Mesothelial cell of epicardium (in vitro differentiated cells): ENCODE results near the gene CLK2. TPM values are rescaled to one million over a fixed set of nuclear protein-coding genes. Genes with fewer than 3 reads are reported as not detected.

Experiments
- DNase-seq, 2 experiments: peaks; one replicate each; pipeline ENCODE4 v3.0.0; 2021; ENCODE audit warnings: low spot score in 2 of 2; ENCODE audit not compliant: unreplicated experiment in 2 of 2
- H3K27ac Mint-ChIP-seq: 2 replicates; pipeline ENCODE4 v1.8.0; 2021; ENCODE audit warnings: mixed read lengths
- H3K27me3 Mint-ChIP-seq: 2 replicates; pipeline ENCODE4 v1.8.0; 2021; ENCODE audit warnings: low read depth, mixed read lengths
- H3K36me3 Mint-ChIP-seq: 2 replicates; pipeline ENCODE4 v1.8.0; 2021; ENCODE audit warnings: mixed read lengths
- H3K4me1 Mint-ChIP-seq: 2 replicates; pipeline ENCODE4 v1.8.0; 2021; ENCODE audit warnings: mixed read lengths
- H3K4me3 Mint-ChIP-seq: 2 replicates; pipeline ENCODE4 v1.8.0; 2021; ENCODE audit warnings: mild to moderate bottlenecking, moderate library complexity, mixed read lengths
- H3K9me3 Mint-ChIP-seq: 2 replicates; pipeline ENCODE4 v1.8.0; 2021; ENCODE audit warnings: mixed read lengths
- total RNA-seq: library from RNA; stranded (reverse); gene quantifications from 3 replicates; pipeline ENCODE4 v1.2.1, GENCODE V29; 2021
- TF ChIP-seq, protein P1 (sequence below): fragments of 200-600 bp; sonication (generic); IDR thresholded peaks from one replicate; pipeline ENCODE4 v1.5.0; 2021; ENCODE audit warnings: antibody characterized with exemption; ENCODE audit not compliant: unreplicated experiment

Gene CLK2
- 104 to 108 TPM (median 105 TPM) in 3 replicates for total RNA-seq

- TF ChIP-seq, protein P1, sequence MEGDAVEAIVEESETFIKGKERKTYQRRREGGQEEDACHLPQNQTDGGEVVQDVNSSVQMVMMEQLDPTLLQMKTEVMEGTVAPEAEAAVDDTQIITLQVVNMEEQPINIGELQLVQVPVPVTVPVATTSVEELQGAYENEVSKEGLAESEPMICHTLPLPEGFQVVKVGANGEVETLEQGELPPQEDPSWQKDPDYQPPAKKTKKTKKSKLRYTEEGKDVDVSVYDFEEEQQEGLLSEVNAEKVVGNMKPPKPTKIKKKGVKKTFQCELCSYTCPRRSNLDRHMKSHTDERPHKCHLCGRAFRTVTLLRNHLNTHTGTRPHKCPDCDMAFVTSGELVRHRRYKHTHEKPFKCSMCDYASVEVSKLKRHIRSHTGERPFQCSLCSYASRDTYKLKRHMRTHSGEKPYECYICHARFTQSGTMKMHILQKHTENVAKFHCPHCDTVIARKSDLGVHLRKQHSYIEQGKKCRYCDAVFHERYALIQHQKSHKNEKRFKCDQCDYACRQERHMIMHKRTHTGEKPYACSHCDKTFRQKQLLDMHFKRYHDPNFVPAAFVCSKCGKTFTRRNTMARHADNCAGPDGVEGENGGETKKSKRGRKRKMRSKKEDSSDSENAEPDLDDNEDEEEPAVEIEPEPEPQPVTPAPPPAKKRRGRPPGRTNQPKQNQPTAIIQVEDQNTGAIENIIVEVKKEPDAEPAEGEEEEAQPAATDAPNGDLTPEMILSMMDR: no peak
- peaks cover 11% of the 10 kb centered on the region for H3K36me3 Mint-ChIP-seq
- H3K4me3 Mint-ChIP-seq: peak within 1 kb of the TSS; percentile 96
- peak within 1 kb of the TSS; percentile 97 for H3K27ac Mint-ChIP-seq
- no peaks in the 10 kb centered on the region for H3K9me3 Mint-ChIP-seq
- peaks cover 32% of the 10 kb centered on the region for H3K4me1 Mint-ChIP-seq
- no peaks in the 10 kb centered on the region for H3K27me3 Mint-ChIP-seq
- DNase-seq: peak; percentile 88 to 92
Observed at GRCh38 chr1:155273343-155274245, at the start of gene CLK2. CLK2 (minus strand) TSS chr1:155273504; CDS start chr1:155270977, 2,527 bp downstream.

DNA sequence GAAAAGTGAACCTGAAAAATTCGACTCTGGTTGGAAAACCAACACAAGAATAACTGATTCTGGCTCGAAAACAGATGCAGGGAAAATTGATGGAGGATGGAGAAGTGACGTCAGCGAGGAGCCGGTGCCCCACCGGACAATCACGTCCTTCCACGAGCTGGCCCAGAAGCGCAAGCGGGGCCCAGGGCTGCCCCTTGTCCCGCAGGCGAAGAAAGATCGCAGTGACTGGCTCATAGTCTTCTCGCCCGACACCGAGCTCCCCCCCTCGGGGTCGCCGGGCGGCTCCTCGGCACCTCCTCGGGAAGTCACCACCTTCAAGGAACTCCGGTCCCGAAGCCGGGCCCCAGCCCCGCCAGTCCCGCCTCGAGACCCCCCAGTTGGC, 49.3 kb upstream of the CLK2 start:
- no peaks in the 10 kb centered on the region for H3K9me3 Mint-ChIP-seq
- H3K4me3 Mint-ChIP-seq: peak overlapping the region; percentile 89
- no peaks in the 10 kb centered on the region for H3K27me3 Mint-ChIP-seq
- TF ChIP-seq, protein P1: no peak
- peak in 1 of 2 experiments; percentile 57 for DNase-seq
- H3K4me1 Mint-ChIP-seq: peaks cover 39% of the 10 kb centered on the region
- peaks cover 7% of the 10 kb centered on the region for H3K36me3 Mint-ChIP-seq
- peak overlapping the region; percentile 73 for H3K27ac Mint-ChIP-seq

DNA sequence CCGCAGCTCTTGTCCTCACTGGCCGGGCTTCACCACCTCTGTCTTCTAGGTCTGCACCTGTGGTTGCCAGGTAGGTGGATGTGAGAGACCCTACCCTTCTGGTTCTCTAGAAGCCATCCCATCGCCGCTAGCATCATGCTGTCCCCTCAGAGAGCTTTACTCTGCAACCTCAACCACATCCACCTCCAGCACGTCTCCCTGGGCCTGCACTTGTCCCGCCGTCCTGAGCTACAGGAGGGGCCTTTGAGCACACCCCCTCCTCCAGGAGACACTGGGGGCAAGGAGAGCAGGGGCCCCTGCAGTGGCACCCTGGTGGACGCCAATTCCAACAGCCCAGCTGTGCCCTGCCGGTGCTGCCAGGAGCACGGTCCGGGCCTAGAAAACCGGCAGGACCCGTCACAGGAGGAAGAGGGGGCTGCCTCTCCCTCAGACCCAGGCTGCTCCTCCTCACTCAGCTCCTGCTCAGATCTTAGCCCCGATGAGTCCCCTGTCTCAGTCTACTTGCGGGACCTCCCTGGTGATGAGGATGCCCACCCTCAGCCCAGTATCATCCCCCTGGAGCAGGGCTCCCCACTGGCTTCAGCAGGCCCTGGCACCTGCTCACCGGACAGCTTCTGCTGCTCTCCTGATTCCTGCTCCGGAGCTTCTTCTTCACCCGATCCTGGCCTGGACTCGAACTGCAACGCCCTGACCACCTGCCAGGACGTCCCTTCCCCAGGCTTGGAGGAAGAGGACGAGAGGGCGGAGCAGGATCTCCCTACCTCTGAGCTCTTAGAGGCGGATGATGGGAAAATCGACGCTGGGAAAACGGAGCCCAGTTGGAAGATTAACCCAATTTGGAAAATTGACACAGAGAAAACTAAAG, 48.6 kb upstream of the CLK2 start:
- no peak for DNase-seq
- TF ChIP-seq, protein P1: no peak
- no peaks in the 10 kb centered on the region for H3K27me3 Mint-ChIP-seq
- H3K27ac Mint-ChIP-seq: peak overlapping the region; percentile 73
- H3K4me1 Mint-ChIP-seq: peaks cover 36% of the 10 kb centered on the region
- H3K36me3 Mint-ChIP-seq: peaks cover 7% of the 10 kb centered on the region
- peak overlapping the region; percentile 89 for H3K4me3 Mint-ChIP-seq
- H3K9me3 Mint-ChIP-seq: no peaks in the 10 kb centered on the region

DNA sequence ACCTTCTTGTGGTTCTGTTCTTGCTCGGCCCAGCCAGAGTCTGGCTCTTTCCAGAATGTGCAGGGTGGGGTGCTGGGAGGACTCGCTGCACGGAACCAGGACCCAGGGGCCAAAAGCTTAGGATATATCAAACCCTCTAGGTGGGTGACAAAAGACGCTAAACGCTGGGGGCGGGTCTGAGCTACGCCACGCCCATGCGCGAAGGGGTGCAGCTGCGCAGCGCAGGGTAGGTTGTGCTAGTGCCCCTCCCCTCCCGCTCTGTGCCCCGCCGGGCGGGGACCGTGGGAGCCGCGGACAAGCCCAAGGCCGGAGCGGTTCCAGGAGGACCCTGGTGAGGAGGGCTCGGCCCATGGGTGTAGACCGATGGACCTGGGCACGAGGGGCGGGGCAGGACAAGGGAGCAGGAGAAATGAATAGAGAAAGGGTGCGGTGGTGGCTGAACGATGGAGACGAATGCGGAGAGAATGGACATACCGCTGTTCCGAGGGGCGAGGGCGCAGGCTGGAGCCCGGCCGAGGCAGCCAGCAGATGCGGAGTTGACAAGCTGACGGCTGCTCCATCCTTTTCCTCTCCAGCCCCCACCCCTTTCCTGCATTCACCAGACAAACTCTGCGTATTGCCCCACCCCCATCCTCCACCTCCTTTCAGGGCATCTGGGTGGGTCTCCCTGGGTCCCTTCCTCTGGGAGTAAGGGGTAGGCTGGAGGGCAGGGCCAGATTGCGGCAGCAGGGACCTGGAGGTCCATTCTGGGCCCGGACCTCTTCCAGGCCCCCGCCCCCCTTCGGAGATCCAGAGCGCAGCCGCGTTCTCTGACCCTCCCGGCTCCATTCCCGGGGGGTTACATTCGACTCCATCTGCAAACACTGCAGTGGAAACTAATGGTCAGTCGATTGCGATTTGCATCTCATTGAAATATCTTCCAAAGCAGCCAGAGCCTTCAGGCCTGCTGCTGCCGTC, 47.6 kb upstream of the CLK2 start, which contains the start of gene RUSC1:
RUSC1 (plus strand) TSS at position 234 of the 957 bp plus-strand sequence. CDS start 880 bp downstream, outside the sequence.
- Mint-ChIP-seq H3K27ac (peak within 1 kb of the TSS; percentile 9), H3K4me1 (peaks cover 32% of the 10 kb centered on the region), H3K36me3 (peaks cover 7% of the 10 kb centered on the region), H3K27me3 (no peaks in the 10 kb centered on the region), H3K9me3 (no peaks in the 10 kb centered on the region), H3K4me3 (peak within 1 kb of the TSS; percentile 89)
- DNase-seq: no peak
- TF ChIP-seq, protein P1: no peak

DNA sequence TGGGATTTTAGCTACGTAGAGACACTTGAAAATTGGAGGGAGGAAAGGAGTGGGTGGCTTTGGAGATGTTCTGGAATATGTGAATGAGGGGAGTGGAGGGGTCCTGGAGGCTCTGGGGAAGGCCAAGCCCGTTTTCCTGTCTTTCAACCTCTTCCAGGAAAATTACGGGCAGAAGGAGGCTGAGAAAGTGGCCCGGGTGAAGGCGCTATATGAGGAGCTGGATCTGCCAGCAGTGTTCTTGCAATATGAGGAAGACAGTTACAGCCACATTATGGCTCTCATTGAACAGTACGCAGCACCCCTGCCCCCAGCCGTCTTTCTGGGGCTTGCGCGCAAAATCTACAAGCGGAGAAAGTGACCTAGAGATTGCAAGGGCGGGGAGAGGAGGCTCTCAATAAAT, 46.9 kb upstream of the CLK2 start:
- Mint-ChIP-seq H3K27me3 (no peaks in the 10 kb centered on the region), H3K4me1 (peaks cover 26% of the 10 kb centered on the region), H3K36me3 (peaks cover 7% of the 10 kb centered on the region), H3K4me3 (peak overlapping the region; percentile 89), H3K27ac (peak overlapping the region; percentile 9), H3K9me3 (no peaks in the 10 kb centered on the region)
- no peak for DNase-seq
- TF ChIP-seq, protein P1: no peak
